ENCODE results near the gene TCEA3.
"Not testable (repeated sequence)": the region's sequence is repeated elsewhere in the genome, so short reads cannot be mapped to it uniquely, and the experiment has no call there.

Gene TCEA3

DNA sequence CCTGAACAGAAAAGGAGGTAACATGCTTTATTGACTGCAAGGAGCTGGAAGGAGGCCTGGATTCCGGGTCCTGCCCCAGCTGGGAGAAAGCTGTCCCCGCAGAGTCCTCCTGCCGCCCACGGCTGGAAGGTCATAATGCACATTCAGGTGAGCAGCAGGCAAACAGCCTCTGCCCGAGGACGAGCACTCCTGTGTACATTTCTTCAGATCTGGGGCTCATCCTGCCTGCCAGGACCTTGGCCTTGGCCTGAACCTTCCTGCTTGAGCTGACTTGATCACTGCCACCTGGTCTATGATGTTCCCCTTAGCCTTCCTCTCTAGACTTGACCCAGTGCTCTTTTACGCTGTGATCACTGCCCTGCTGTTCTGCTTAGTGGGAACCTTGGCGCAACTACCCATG is 37.1 kb downstream of the TCEA3 start:
- no peak for DNase-seq

DNA sequence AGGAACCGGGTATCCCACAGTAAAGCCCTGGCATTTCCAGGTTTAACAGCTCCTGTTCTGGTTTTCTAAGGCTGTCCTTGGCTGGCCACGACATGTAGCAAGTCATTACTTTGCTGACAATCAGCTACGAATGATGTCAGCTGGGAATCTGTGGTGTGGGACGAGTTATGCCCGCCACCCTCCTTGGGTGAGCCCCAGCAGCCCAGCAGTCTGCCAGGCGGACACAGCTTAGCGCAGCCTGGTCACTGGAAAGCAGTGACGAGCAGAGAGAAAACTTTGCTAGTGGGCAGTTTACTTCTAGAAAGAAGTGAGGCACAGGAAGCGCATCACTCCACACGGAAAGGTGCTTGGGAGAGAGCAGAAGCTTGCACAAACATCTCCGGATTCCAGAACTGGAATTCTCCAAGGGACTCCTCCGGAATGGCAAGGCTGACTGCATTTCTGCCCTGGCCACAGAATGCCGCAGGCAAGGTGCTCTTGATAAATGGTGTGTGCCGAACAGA is 39.4 kb downstream of the TCEA3 start:
- DNase-seq, result no peak

DNA sequence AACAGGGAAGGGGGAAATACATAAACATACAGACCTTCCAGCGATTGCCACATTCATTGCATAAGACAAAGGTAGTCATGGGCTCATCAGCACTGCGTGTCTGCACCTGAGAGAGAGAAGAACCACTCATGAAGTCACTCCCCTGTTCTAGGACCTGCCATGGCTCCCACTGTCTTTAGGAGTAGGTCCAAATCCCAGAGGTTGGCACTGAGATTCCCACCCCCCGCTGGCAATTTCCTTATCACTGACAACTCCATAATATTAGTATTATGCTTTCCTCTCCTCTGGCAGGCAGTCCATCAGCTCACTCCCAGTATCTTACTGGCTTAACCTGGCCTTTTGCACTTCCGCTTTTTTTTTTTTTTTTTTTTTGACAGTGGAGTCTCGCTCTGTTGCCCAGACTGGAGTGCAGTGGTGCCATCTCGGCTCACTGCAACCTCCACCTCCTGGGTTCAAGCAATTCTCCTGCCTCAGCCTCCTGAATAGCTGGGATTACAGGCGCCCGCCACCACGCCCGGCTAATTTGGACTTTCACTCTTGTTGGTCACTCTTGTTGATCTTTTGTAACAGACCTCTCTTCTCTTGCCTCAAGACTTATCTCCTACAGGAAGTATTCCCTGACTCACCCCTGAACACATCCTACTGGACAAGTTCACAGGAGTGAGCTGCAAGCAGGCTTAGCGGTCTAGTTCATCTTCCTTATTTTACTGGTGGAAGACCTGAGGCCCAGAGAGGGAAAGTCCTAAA is 40.1 kb downstream of the TCEA3 start:
- no peak for DNase-seq

- DNase-seq, result no peak
Observed at GRCh38 chr1:23383577-23384311, 40.8 kb downstream of the TCEA3 start.

- no peak for DNase-seq
Observed at GRCh38 chr1:23381233-23381885, 43.2 kb downstream of the TCEA3 start.

DNA sequence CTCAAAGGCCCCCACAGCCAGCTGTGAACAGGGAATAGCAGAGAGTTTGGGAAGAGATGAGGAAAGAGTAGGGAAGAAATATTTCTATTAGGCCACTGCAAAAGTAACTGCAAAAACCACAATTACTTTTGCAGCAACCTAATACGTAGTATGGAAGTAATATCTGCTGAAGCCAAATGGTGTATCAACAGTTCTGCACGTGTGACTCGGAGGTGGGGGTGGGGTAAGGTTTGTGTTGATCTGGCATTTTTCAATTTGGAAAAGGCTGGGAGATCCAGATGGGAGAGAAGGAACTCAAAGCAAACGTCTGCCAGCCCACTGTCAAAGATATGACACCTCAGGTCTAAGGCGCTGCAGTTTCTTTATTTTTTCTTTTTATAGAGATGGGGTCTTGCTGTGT is 43.8 kb downstream of the TCEA3 start:
- no peak for DNase-seq

GRCh38 chr1:23380236-23380635 is 44.3 kb downstream of the TCEA3 start:
- not testable (repeated sequence) for DNase-seq

GRCh38 chr1:23376890-23377811 is 47.4 kb downstream of the TCEA3 start:
- no peak for DNase-seq

GRCh38 chr1:23374079-23374735 is 50.3 kb downstream of the TCEA3 start:
- not testable (repeated sequence) for DNase-seq

DNA sequence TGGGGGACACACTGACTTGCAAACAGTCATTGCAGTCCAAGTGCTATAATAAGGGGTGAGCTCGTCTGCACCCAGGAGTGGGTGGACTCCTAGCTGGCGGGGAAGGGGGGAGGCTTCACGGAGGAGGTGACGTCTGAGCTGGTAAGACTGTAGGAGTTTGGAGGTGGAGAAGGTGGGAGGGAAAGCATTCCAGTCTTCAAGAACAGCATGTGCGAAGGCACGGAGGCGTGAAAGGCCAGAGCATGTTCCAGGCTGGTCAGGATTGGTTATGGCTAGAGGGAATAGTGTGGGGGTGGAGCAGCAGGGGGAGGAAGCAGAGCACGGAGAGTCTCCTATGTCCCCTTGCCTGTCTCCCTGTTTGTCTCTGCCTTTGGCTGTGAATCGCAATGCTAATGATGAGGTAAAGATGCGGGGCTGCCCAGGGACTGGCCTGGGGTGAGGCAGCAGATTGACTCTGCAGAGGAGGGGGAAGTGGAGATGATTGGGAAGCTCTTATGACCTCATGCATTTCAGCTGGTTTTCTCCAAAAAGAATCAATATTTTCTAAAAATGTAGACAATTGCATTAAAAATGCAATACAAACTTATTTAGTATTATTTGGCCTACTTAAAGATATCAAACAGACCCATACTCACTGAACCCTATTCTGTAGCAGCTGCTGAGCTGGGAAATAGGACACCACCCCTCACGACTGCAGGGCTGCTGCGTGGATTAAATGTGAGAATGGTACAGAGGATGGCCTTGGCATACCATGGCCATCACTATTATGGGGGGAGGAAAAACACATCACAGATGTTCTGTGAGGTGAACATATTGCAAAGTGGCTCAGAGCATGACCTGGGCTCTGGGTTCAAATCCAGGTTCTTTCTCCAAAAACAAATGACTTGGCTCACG is 52.3 kb downstream of the TCEA3 start:
- no peak for DNase-seq

DNA sequence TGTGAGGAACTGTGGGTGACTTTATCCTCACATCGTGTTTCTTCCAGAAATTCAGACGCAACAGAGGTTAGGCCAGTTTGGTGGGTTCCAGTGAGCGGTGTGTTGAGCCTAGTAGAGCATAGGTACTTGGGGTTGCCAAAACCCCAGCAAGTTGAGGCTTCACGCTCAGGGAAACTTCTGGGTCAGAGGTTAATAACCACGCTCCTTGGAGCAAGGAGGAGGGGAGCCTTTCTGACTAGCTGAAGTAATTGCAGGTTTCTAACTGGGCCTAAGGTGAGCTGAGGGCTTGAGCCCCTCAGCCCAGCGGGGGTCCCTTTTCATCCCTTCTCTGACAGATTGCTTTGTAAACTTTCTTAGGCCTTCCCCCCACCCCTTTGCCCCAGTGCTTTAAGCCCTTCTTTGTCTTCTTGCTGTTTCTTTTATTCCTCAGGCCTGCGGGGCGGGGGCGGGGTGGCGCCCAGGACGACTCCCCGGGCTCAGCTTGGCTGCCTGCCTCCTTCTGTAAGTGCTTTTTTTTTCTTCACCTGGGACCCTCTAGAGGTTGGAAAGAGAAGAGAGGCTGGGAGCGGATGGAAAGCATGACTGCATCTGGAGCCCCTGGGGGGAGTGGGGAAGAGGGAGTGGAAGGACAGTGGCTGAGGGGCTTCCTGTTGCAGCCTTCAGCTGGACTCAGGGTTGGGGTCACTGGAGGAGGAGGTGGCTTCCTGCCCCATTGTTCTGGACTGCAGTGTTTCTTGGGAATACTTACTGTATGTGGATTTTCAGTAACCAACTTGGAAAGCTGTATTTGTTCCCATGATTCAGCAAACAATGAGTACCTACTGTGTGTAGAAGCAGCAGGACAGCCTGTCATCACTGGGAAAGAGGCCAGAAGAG is 53.6 kb downstream of the TCEA3 start:
- DNase-seq, result peak; percentile 50

- DNase-seq, result no peak
Observed at GRCh38 chr1:23370330-23370708, 54.2 kb downstream of the TCEA3 start.

- DNase-seq, result peak; percentile 96
Observed at GRCh38 chr1:23369335-23370013, 55.1 kb downstream of the TCEA3 start, which contains the start of gene ZNF436. Gene ZNF436, minus strand, starts transcription at chr1:23369836. Its CDS starts 1,831 bp downstream, at chr1:23368005.

- peak; percentile 97 for DNase-seq
Observed at GRCh38 chr1:23368562-23369334, 55.8 kb downstream of the TCEA3 start.

DNA sequence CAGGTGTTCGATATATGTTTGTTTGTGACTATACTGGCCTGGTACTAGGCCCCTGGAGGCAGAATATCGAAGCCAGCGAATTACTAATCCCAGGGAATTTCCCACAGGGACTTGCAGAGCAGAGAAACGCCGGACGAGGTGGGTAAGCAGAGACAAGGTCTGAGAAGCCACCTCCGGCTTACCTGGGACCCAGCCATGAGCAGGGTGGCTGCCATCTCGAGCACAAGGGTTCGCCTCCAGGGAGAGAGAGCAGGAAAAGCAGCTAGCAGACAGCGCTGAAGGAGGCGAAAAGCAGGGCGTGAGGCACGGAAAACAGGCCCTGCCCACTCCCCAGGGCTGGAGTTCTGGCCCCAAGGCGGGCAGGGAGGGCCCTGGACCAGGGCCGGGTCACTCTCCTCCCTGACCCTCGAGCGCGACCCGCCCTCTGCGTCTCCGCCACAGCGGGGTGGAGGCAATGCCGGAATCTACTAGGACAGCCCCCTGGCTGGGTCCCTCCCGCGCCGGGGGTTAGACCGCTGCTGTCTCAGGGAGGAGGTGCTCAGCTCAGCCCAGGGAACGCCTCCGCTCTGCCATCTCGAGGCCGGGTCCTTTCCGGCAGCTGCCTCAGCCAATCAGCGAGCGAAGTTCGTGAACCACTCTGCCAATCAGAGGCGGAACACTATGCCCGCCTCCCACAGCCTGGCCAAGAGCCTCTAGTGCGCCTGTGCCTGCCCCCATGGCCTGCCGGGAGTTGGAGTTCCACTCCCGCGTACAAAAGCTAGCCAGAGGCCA is 56.6 kb downstream of the TCEA3 start:
- peak; percentile 100 for DNase-seq

GRCh38 chr1:23367451-23367790 is 57.1 kb downstream of the TCEA3 start:
- DNase-seq, result peak; percentile 43

- no peak for DNase-seq
Observed at GRCh38 chr1:23366598-23366997, 58.0 kb downstream of the TCEA3 start.

DNA sequence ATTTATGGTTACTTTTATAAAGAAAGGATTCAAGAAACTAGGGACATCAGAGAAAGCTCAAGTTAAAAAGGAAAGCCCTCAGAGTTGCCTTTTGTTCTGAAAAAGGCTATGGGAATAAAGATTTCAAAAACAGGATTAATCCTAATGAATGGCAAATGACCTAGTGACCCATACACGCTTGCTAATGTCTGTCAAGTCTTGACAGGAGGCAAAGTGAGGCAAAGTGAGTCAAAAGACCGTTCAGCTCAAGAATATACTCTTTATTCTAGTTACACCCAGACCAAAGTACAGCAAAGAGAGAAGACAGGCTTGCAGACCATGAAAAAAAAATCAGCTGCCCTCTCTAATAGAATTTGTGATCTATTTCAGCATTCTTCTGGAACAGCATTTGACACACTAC is 58.4 kb downstream of the TCEA3 start:
- no peak for DNase-seq
